Thoracic aorta (tissue), 2 donors: ENCODE results near the gene PTGIS. TPM values are rescaled to one million over a fixed set of nuclear protein-coding genes. Genes with fewer than 3 reads are reported as not detected.

Source experiments
- ATAC-seq: fragments of 150-250 bp; one replicate; pipeline ENCODE4 v1.8.0; 2017; ENCODE audit warnings: low read depth; ENCODE audit not compliant: insufficient number of reproducible peaks, low FRiP score
- DNase-seq: peaks from one replicate; pipeline ENCODE4 v3.0.0-alpha.2; 2020; ENCODE audit warnings: low spot score
- H3K27ac ChIP-seq, 2 donors: fragments of 200-600 bp; sonication (generic); 1 replicate in 1 of 2; 2 replicates in 1 of 2; pipeline ENCODE4 v1.5.1; 2016; ENCODE audit warnings: mild to moderate bottlenecking in 2 of 2, moderate library complexity in 2 of 2
- H3K27me3 ChIP-seq: fragments of 200-600 bp; sonication (generic); replicated peaks from 2 replicates; pipeline ENCODE4 v1.6.0; 2016; ENCODE audit warnings: mild to moderate bottlenecking; ENCODE audit not compliant: insufficient read depth
- H3K36me3 ChIP-seq: fragments of 200-600 bp; sonication (generic); one replicate; pipeline ENCODE4 v1.5.1; 2016
- H3K4me1 ChIP-seq, 2 donors: fragments of 200-600 bp; sonication (generic); 1 replicate in 1 of 2; 2 replicates in 1 of 2; pipeline versions ENCODE4 v1.5.1 to v1.6.0; 2016; ENCODE audit warnings: low read depth in 2 of 2, mild to moderate bottlenecking in 1 of 2; ENCODE audit not compliant: control insufficient read depth in 1 of 2
- H3K4me3 ChIP-seq: fragments of 200-600 bp; sonication (generic); 2 replicates; pipeline ENCODE4 v1.5.1; 2016; ENCODE audit warnings: mild to moderate bottlenecking
- H3K9me3 ChIP-seq: fragments of 200-600 bp; sonication (generic); 2 replicates; pipeline ENCODE4 v1.5.1; 2016
- CTCF ChIP-seq: fragments of 200-600 bp; sonication (generic); IDR thresholded peaks from one replicate; pipeline ENCODE4 v1.5.1; 2019; ENCODE audit warnings: antibody characterized with exemption
- total RNA-seq, 2 donors: library from RNA; depleted of rRNA; stranded (reverse); fragments of >200 nt; gene quantifications; one replicate each; pipeline versions ENCODE4 v1.1.0 to v1.2.3, GENCODE V29; 2016

The PTGIS gene
- total RNA-seq, 2 donors from 2014 or later = 397 to 465 TPM

DNA sequence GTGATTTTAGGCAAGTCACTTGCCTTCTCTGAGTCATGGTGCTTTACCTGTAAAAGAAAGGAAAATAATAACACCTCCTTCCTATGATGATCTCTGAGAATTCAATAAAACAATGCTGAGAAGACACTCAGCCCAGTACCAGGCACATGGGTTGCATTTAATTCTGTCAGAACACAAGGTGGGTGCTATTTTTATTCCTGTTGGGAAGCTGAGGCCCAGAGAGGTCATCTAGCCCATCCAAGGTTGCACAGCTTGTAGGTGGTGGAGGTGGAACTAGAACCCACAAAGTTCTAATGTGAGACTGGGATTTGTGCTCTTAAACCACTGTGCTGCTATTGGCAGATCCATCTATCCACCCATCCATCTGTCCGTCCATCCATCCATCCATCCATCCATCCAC, 39.6 kb upstream of the PTGIS start:
- Histone ChIP-seq H3K9me3 (no peaks in the 10 kb centered on the region), H3K27me3 (no peaks in the 10 kb centered on the region), H3K4me3 (no peak overlapping the region), H3K27ac (no peak overlapping the region), H3K36me3 (no peaks in the 10 kb centered on the region), H3K4me1 (peaks cover 20 to 57% of the 10 kb centered on the region in 2 donors)
- no peak for TF ChIP-seq CTCF
- no peak for ATAC-seq
- DNase-seq = no peak

DNA sequence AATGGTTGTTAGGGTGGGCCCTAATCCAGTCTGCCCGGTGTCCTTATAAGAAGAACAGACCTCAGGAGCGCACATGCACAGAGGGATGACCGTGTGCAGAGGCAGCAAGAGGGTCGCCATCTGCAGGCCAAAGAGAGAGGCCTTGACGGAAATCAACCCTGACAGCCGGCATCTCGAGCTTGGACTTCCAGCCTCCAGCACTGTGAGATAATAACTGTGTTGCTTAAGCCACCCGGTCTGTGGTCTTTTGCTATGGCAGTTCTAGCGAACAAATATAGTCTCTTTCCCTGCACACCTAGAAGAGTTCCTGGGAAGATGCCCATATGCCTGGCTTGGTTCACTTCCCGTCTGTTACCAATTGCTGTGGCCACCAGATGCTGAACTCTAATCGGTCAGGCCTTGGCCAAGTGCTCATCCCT, 35.3 kb upstream of the PTGIS start:
- no peak for TF ChIP-seq CTCF
- no peak for DNase-seq
- H3K4me1 ChIP-seq = peaks cover 13 to 39% of the 10 kb centered on the region in 2 donors
- no peaks in the 10 kb centered on the region for H3K36me3 ChIP-seq
- H3K9me3 ChIP-seq = no peaks in the 10 kb centered on the region
- no peak for ATAC-seq
- no peak overlapping the region for H3K4me3 ChIP-seq
- no peaks in the 10 kb centered on the region for H3K27me3 ChIP-seq
- peak overlapping the region; percentile 62 to 68 for H3K27ac ChIP-seq

GRCh38 chr20:49602345-49603208, 34.6 kb upstream of the PTGIS start:
- peak overlapping the region in 1 of 2 donors; percentile 62 for H3K27ac ChIP-seq
- no peak for DNase-seq
- TF ChIP-seq CTCF = no peak

GRCh38 chr20:49601153-49601924, 33.4 kb upstream of the PTGIS start:
- Histone ChIP-seq H3K27ac (no peak overlapping the region), H3K4me1 (peaks cover 15 to 39% of the 10 kb centered on the region in 2 donors), H3K4me3 (no peak overlapping the region), H3K36me3 (no peaks in the 10 kb centered on the region), H3K27me3 (no peaks in the 10 kb centered on the region), H3K9me3 (no peaks in the 10 kb centered on the region)
- no peak for TF ChIP-seq CTCF
- ATAC-seq = no peak
- DNase-seq = no peak

More at GRCh38 chr20:49602345-49603208, 34.6 kb upstream of the PTGIS start:
- peaks cover 13 to 38% of the 10 kb centered on the region in 2 donors for H3K4me1 ChIP-seq
- H3K9me3 ChIP-seq = no peaks in the 10 kb centered on the region
- no peaks in the 10 kb centered on the region for H3K27me3 ChIP-seq
- H3K4me3 ChIP-seq = no peak overlapping the region
- ATAC-seq = no peak
- no peaks in the 10 kb centered on the region for H3K36me3 ChIP-seq

GRCh38 chr20:49599746-49600113, 31.8 kb upstream of the PTGIS start:
- Histone ChIP-seq H3K9me3 (no peaks in the 10 kb centered on the region), H3K27ac (peak overlapping the region in 1 of 2 donors; percentile 16), H3K4me1 (peaks cover 11 to 40% of the 10 kb centered on the region in 2 donors), H3K4me3 (no peak overlapping the region), H3K27me3 (no peaks in the 10 kb centered on the region), H3K36me3 (no peaks in the 10 kb centered on the region)
- no peak for DNase-seq
- ATAC-seq = no peak
- TF ChIP-seq CTCF = no peak
